Activated naive CD8-positive, alpha-beta T cell treated with anti-CD3 and anti-CD28 coated beads for 36 hours (primary cell): ENCODE results near the gene AADACL4. TPM values are rescaled to one million over a fixed set of nuclear protein-coding genes. Genes with fewer than 3 reads are reported as not detected.
"Not testable (repeated sequence)": the region's sequence is repeated elsewhere in the genome, so short reads cannot be mapped to it uniquely, and the experiment has no call there.

Source experiments
- DNase-seq: peaks from one replicate; pipeline ENCODE4 v3.0.0; 2021
- H3K27ac Mint-ChIP-seq: one replicate; pipeline ENCODE4 v1.8.0; 2022; ENCODE audit warnings: mild to moderate bottlenecking, moderate library complexity, mixed read lengths
- H3K27me3 Mint-ChIP-seq: one replicate; pipeline ENCODE4 v1.8.0; 2022; ENCODE audit warnings: mild to moderate bottlenecking, mixed read lengths
- H3K36me3 Mint-ChIP-seq: one replicate; pipeline ENCODE4 v1.8.0; 2021; ENCODE audit warnings: mild to moderate bottlenecking, mixed read lengths
- H3K4me1 Mint-ChIP-seq: one replicate; pipeline ENCODE4 v1.8.0; 2021; ENCODE audit warnings: mixed read lengths
- H3K4me3 Mint-ChIP-seq: one replicate; pipeline ENCODE4 v1.8.0; 2022; ENCODE audit warnings: mild to moderate bottlenecking, moderate library complexity, mixed read lengths
- H3K9me3 Mint-ChIP-seq: one replicate; pipeline ENCODE4 v1.8.0; 2022; ENCODE audit warnings: mixed read lengths
- total RNA-seq, 2 experiments: library from RNA; stranded (reverse); gene quantifications; one replicate each; pipeline ENCODE4 v1.2.3, GENCODE V29; 2021

AADACL4 gene
- total RNA-seq, 2 experiments from 2014 or later = not detected

DNA sequence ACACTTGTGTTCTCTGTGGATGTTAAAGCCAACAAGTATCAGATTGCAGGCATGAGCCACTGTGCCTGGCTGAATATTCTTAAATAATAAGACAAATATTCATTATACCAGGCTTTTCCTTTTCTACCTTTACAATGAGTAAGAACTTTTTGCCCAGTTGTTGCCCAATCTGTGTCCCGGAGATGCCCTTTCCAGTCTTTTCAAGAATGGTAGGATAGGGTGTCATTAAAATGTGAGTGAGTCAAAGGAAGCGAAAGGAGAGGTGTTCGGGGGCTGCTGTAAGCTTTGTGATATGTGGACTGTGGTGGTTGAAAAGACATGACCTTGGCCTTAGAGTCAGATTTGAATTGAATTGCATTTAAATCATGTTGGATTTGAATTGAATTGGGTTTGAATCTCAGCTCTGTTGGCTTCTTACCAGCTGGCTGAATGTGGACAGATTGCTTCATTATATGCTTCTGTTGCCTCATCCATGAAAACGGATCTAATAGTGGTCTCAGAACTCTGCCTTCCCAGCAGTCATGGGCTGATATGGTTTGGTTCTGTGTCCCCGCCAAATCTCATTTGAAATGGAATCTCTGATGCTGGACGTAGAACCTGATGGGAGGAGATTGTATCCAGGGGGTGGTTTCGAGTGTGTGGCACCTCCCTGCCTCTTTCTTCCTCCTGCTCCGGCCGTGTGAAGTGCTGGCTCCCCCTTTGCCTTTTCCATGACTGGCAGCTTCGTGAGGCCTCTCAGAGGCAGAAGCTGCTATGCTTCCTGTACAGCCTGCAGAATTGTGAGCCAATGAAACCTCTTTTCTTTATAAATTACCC lies 49.3 kb downstream of the AADACL4 start:
- Mint-ChIP-seq H3K4me3 (no peak overlapping the region), H3K9me3 (no peaks in the 10 kb centered on the region), H3K36me3 (no peaks in the 10 kb centered on the region), H3K4me1 (no peaks in the 10 kb centered on the region), H3K27me3 (no peaks in the 10 kb centered on the region), H3K27ac (no peak overlapping the region)
- no peak for DNase-seq

DNA sequence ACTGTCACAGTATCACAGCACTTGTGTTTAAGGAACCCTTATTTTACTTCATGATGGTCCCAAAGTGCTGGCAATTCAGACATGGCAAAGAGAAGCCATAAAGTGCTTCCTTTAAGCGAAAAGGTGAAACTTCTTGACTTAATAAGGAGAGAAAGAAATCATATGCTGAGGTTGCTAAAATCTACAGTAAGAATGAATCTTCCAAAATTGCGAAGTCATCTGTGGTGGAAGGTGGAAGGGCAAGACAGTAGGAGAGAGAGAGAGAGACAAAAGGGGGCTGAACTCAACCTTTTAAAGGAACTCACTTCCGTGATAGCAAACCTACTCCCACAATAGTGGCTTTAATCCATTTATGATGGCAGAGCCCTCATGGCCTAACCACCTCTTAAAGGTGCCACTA lies 52.8 kb downstream of the AADACL4 start:
- Mint-ChIP-seq H3K4me3 (no peak overlapping the region), H3K36me3 (no peaks in the 10 kb centered on the region), H3K4me1 (no peaks in the 10 kb centered on the region), H3K9me3 (peaks cover 1% of the 10 kb centered on the region), H3K27ac (no peak overlapping the region), H3K27me3 (peaks cover 13% of the 10 kb centered on the region)
- no peak for DNase-seq

DNA sequence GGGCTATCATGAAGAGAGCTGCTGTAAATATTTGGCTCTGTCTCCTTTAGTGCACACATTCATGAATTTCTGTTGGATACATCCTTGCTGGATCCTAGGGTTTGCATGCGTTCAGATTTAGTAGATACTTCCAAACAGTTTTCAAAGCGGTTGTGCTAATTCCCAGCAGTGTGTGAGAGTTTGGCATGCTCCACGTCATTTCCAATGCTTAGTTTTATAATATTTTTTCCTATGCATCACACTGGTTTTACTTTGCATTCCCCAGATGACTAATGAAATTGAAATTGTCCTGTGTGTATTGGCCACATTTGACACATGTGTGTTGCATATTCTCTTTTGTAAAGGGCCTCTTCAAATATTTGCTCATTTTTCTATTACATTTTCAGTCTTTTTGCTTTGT lies 53.5 kb downstream of the AADACL4 start:
- peaks cover 1% of the 10 kb centered on the region for H3K9me3 Mint-ChIP-seq

DNA sequence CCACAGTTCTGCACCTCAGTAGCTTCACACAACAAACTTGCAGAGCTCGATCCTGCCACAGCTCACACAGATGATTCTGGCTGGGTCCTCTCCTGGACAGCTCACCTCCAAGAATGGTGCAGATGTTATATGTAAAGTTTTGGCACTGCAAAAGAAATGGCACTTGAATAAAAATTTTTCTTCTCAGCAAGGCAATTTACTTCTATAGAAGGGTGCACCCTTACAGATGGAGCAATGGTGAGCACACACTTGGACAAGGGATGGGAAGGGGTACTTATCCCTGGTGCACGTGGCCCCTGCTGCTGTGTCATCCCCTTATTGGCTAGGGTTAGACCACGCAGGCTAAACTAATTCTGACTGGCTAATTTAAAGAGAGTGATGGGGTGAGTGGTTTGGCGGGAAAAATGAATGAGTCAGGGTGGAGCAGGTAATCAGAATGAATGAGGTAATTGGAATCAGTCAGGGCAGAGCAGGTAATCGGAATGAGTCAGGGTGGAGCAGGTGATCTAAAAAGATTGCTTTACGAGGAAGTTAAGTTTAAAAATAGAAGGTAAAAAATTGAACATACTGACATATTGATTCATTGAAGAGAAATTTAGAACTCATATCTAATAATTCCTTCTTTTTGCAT lies 60.1 kb downstream of the AADACL4 start:
- DNase-seq = no peak
- Mint-ChIP-seq H3K4me1 (no peaks in the 10 kb centered on the region), H3K27ac (no peak overlapping the region), H3K36me3 (no peaks in the 10 kb centered on the region), H3K4me3 (no peak overlapping the region), H3K27me3 (peaks cover 16% of the 10 kb centered on the region), H3K9me3 (peaks cover 15% of the 10 kb centered on the region)

More for the DNA sequence above, 53.5 kb downstream of the AADACL4 start:
- Mint-ChIP-seq H3K36me3 (no peaks in the 10 kb centered on the region), H3K4me1 (no peaks in the 10 kb centered on the region), H3K27ac (no peak overlapping the region), H3K4me3 (no peak overlapping the region), H3K27me3 (peaks cover 13% of the 10 kb centered on the region)
- no peak for DNase-seq

DNA sequence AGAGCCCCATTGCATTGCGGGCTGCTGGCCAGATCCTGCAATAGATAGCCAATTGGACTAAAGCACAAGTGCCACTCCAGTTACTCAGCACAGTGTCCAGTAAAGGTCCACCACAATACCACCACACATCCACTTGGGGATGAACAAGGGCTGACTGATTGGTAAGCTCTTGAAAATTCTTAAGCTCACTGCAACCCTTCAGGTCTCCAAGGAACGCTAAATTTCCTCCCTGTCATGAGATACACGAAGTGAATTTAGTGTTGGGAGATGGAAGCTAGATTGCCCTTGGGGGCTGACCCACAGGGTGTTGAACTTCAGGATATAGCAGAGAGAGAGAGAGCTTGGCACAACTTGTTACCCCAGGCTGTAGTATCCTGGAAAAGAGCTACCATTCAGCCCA lies 62.2 kb downstream of the AADACL4 start:
- no peak for DNase-seq
- H3K36me3 Mint-ChIP-seq = no peaks in the 10 kb centered on the region
- no peaks in the 10 kb centered on the region for H3K4me1 Mint-ChIP-seq
- H3K9me3 Mint-ChIP-seq = peaks cover 14% of the 10 kb centered on the region
- peaks cover 9% of the 10 kb centered on the region for H3K27me3 Mint-ChIP-seq
- no peak overlapping the region for H3K4me3 Mint-ChIP-seq
- no peak overlapping the region for H3K27ac Mint-ChIP-seq

DNA sequence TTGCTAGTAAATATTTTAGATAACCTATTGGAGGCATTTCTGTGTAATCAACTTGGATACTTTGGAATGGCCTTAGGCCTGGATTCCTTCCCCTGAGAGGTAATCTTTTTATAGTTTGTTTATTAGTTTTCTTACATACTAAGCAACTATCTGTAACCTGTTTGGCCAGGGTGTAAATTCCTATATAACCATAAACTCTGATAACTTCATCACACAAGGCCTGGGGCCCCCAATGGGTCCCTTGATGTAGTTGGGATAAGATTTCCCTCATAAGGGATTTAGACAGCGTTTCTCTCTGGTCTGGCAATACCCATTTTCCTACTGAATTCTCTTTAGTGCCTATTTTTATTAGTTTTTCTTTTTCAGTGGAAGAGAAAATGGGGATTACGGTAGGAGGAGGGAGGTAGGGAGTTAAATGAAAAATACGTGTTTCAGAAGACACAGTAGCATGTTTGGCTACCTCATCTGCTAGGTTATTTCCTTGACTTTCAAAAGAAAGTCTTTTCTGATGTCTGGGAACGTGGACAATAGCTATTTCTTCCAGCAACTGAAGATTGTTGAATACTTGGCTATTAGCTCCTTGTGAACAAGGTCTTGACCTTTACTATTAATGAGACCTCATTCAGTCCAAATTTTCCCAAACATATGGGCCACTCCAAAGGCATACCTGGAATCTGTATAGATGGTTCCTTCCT lies 64.7 kb downstream of the AADACL4 start:
- H3K27ac Mint-ChIP-seq = no peak overlapping the region
- DNase-seq = no peak
- H3K4me3 Mint-ChIP-seq = no peak overlapping the region
- no peaks in the 10 kb centered on the region for H3K36me3 Mint-ChIP-seq
- H3K27me3 Mint-ChIP-seq = peaks cover 9% of the 10 kb centered on the region
- no peaks in the 10 kb centered on the region for H3K4me1 Mint-ChIP-seq
- H3K9me3 Mint-ChIP-seq = peaks cover 7% of the 10 kb centered on the region

DNA sequence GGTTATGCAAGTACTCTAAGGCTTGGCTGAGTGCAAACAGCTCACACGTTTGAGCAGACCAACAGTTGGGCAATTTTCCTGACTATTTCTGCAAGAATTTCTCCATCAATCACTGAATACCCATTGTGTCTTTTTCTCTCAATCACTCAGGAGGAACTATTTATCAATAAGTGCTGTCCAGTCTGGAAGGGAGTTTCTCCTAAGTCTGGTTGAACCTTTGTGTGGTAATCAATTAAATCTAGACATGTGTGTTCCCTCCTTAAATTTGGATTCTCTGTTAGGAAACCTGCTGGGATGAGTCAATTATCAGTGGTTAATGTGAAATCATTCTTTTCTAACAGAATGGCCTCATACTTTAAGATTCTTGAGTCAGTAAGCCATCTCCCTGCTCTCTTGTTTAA lies 65.2 kb downstream of the AADACL4 start:
- H3K27me3 Mint-ChIP-seq = peaks cover 7% of the 10 kb centered on the region
- H3K4me1 Mint-ChIP-seq = no peaks in the 10 kb centered on the region
- no peak for DNase-seq
- H3K27ac Mint-ChIP-seq = no peak overlapping the region
- no peaks in the 10 kb centered on the region for H3K36me3 Mint-ChIP-seq
- no peak overlapping the region for H3K4me3 Mint-ChIP-seq
- peaks cover 5% of the 10 kb centered on the region for H3K9me3 Mint-ChIP-seq

DNA sequence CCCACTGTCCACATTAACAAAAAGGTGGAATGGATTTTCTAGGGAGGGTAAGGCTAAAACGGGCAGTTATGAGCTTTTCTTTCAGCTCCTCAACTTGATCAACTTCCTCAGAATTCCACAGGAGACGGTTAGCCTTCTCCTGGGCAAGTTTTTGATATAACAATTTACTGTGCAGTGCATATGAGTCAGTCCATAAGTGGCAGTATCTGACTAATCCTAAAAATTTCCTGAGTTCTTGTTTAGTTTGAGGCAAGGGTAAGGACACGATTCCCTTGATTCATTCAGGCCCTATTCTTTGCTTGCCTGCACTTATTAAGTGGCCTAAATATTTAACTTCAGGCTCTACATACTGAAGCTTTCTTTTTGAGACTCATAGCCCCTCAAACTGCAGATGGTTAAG lies 65.8 kb downstream of the AADACL4 start:
- no peak for DNase-seq
- Mint-ChIP-seq H3K4me1 (no peaks in the 10 kb centered on the region), H3K27me3 (peaks cover 6% of the 10 kb centered on the region), H3K9me3 (peaks cover 3% of the 10 kb centered on the region), H3K4me3 (no peak overlapping the region), H3K27ac (no peak overlapping the region), H3K36me3 (no peaks in the 10 kb centered on the region)

DNA sequence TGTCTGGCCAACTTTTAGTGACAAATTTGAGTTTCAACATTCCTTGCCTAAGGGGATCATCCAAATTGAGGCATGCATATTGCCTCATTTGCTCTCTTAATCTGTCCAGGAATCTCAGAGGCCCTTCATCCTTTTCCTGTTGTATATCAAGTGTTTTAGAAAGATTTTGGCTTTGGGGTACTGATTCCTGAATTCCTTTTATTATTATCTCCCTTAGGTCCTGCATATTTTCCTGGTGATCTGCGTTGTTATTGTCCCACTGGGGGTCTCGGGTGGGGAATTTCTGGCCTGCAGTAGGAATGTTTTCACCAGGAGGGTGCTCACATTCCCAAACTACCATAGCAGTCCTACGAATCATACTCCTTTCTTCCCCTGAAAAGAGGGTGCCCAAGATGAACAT lies 67.7 kb downstream of the AADACL4 start:
- no peaks in the 10 kb centered on the region for H3K36me3 Mint-ChIP-seq
- H3K27ac Mint-ChIP-seq = no peak overlapping the region
- H3K4me1 Mint-ChIP-seq = no peaks in the 10 kb centered on the region
- H3K27me3 Mint-ChIP-seq = peaks cover 16% of the 10 kb centered on the region
- no peak overlapping the region for H3K4me3 Mint-ChIP-seq
- no peak for DNase-seq
- H3K9me3 Mint-ChIP-seq = no peaks in the 10 kb centered on the region

DNA sequence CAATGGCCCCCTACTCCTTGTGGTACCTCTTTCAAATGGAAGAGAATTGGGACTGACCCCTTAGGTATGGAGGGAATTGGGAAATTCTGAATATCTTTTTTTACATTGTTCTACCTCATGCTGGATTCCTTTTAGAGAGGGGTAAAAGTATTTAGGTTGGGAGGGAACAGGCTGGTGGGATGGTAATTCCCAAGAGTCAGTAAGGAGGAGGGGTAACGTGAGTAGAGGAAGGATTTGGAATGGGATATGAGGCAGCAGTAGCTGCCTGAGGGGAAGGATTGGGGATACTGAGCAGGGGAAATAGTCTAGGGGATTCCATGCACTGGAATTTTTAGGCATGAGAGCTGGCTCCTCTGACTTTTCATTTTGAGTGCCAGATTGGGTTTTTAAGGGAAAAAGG lies 68.2 kb downstream of the AADACL4 start:
- Mint-ChIP-seq H3K4me3 (no peak overlapping the region), H3K36me3 (no peaks in the 10 kb centered on the region), H3K4me1 (no peaks in the 10 kb centered on the region), H3K27ac (no peak overlapping the region), H3K27me3 (peaks cover 16% of the 10 kb centered on the region), H3K9me3 (no peaks in the 10 kb centered on the region)
- DNase-seq = no peak

DNA sequence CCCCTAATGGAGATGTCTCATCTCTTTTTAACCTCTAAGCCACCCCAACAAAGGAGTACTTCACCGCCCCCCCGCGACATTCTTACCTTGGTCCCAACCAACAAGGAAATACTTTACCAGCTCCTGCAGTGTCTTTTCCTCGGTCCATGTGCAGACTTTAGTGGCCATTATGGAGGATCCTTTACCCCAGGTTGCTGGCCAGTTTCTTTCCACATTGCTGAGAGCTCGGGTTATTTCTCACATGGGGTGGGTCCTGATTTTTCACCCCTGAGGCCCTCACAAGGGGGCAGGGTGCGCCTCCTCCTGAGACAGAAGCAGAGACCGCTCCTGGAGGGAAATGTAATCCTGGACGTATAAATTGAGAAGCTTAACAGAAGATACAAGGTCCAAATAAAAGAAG lies 69.0 kb downstream of the AADACL4 start:
- H3K36me3 Mint-ChIP-seq = no peaks in the 10 kb centered on the region
- H3K27me3 Mint-ChIP-seq = peaks cover 22% of the 10 kb centered on the region

DNA sequence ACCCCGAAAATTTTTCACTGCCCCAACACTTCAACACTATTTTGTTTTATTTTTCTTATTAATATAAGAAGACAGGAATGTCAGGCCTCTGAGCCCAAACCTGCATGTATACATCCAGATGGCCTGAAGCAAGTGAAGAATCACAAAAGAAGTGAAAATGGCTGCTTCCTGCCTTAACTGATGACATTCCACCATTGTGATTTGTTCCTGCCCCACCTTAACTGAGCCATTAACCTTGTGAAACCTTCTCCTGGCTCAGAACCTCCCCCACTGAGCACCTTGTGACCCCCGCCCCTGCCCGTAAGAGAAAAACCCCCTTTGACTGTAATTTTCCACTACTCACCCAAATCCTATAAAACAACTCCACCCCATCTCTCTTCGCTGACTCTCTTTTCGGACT lies 69.8 kb downstream of the AADACL4 start:
- not testable (repeated sequence) for H3K36me3 Mint-ChIP-seq, H3K27ac Mint-ChIP-seq, H3K4me3 Mint-ChIP-seq, H3K4me1 Mint-ChIP-seq, DNase-seq, H3K9me3 Mint-ChIP-seq
- peaks cover 22% of the 10 kb centered on the region for H3K27me3 Mint-ChIP-seq

More for the DNA sequence above, 69.0 kb downstream of the AADACL4 start:
- Mint-ChIP-seq H3K4me1 (no peaks in the 10 kb centered on the region), H3K27ac (no peak overlapping the region), H3K9me3 (no peaks in the 10 kb centered on the region), H3K4me3 (no peak overlapping the region)
- DNase-seq = no peak

DNA sequence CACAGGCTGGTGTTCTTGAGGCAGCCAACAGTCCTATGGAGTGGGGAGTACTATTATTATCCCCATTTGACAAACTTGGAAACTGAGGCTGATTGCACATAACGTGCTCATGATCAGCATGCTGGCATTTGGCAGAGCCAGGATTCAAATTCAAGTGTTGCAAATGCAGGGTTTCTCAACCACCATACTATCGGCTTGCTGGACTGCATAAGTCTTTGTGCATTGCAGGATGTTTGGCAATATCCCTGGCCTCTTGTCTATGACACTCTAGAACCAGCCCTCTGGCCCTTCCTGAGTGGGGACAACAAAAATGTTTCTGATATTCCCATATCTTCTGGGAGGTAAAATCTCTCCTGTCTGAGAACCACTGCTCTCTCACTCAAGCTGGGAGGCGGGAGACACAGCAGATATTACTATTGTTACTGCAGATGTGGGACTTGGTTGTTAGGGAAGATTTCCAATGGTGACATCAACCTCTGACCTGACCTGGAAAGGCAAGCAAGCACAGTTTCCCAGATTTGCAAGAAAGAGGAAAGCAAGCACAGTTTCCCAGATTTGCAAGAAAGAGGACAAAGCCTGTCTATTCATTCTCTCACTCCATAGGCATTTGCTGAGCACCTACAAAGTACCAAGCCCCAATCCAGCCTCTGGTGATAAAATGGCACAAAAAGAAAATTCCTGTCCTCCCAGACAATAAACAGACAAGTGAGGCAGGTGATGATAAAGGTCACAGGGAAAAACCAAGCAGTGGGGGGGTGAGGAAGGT lies 71.0 kb downstream of the AADACL4 start:
- H3K27ac Mint-ChIP-seq = no peak overlapping the region
- H3K27me3 Mint-ChIP-seq = peaks cover 22% of the 10 kb centered on the region
- DNase-seq = no peak
- no peak overlapping the region for H3K4me3 Mint-ChIP-seq
- no peaks in the 10 kb centered on the region for H3K9me3 Mint-ChIP-seq
- no peaks in the 10 kb centered on the region for H3K4me1 Mint-ChIP-seq
- H3K36me3 Mint-ChIP-seq = no peaks in the 10 kb centered on the region

DNA sequence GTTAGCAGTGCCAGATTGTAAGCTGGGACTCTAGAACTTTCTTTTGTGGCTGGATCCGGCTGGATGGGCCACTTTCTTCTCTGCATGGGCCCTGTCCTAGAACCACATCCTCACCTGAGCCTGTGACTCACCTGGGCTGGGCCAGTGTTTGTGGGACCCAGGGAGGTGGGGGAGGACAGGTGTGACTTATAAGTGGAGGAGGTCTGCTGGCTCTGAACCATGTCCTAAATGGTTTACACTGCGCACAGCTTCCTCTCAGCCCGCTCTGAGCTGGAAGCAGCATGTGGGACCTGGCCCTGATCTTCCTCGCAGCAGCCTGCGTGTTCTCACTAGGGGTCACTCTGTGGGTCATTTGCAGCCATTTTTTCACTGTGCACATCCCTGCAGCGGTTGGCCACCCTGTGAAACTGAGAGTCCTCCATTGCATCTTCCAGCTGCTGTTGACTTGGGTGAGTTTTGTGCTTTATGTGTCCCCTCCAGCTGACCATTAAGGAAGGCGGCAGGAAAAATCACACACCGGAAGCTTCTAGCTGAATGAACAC lies 72.1 kb downstream of the AADACL4 start, which contains the start of gene AADACL3:
AADACL3 (plus strand) TSS at position 215 of the 542 bp plus-strand sequence; CDS start at position 282, 67 bp downstream.
- H3K27ac Mint-ChIP-seq = no peak within 1 kb of the TSS
- H3K4me1 Mint-ChIP-seq = no peaks in the 10 kb centered on the region
- no peak for DNase-seq
- H3K9me3 Mint-ChIP-seq = no peaks in the 10 kb centered on the region
- H3K4me3 Mint-ChIP-seq = no peak within 1 kb of the TSS
- H3K27me3 Mint-ChIP-seq = peaks cover 21% of the 10 kb centered on the region
- H3K36me3 Mint-ChIP-seq = no peaks in the 10 kb centered on the region
